H7 (cell line): ENCODE data around the gene ACOT6. TPM values are rescaled to one million over a fixed set of nuclear protein-coding genes. Genes with fewer than 3 reads are reported as not detected.
"Not testable (repeated sequence)": the region's sequence is repeated elsewhere in the genome, so short reads cannot be mapped to it uniquely, and the experiment has no call there.

Experiments used
- DNase-seq: peaks from one replicate; pipeline ENCODE4 v3.0.0; 2012
- H3K27me3 ChIP-seq: 2 replicates; pipeline ENCODE4 v1.6.0; 2011; ENCODE audit warnings: mild to moderate bottlenecking, low read length; ENCODE audit not compliant: control insufficient read depth, insufficient read depth
- H3K36me3 ChIP-seq: replicated peaks from 2 replicates; pipeline ENCODE4 v1.5.1; 2011; ENCODE audit warnings: low read length; ENCODE audit not compliant: control insufficient read depth, insufficient read depth
- H3K4me3 ChIP-seq: 2 replicates; pipeline ENCODE4 v1.5.1; 2011; ENCODE audit warnings: low read depth, mild to moderate bottlenecking, control low read depth, low read length, moderate library complexity; ENCODE audit not compliant: insufficient read depth
- total RNA-seq: library from RNA; depleted of rRNA; stranded (reverse); fragments of >200 nt; shearing (Covaris generic); gene quantifications from 2 replicates; pipeline ENCODE4 v1.2.3, GENCODE V29; 2014

ACOT6 gene
- total RNA-seq, 1 experiment from 2014 or later = not detected

GRCh38 chr14:73620268-73620667, 8.0 kb downstream of the ACOT6 start:
- Histone ChIP-seq H3K27me3 (no peaks in the 10 kb centered on the region), H3K4me3 (no peak overlapping the region), H3K36me3 (no peaks in the 10 kb centered on the region)
- DNase-seq = no peak

- no peak overlapping the region for H3K4me3 ChIP-seq
- H3K36me3 ChIP-seq = no peaks in the 10 kb centered on the region
- no peak for DNase-seq
- H3K27me3 ChIP-seq = no peaks in the 10 kb centered on the region
These were observed 11.3 kb downstream of the ACOT6 start for GRCh38 chr14:73623504-73624054.

GRCh38 chr14:73625706-73626105, 13.4 kb downstream of the ACOT6 start:
- Histone ChIP-seq H3K36me3 (no peaks in the 10 kb centered on the region), H3K27me3 (no peaks in the 10 kb centered on the region), H3K4me3 (no peak overlapping the region)
- no peak for DNase-seq

- DNase-seq = no peak
- Histone ChIP-seq H3K27me3 (no peaks in the 10 kb centered on the region), H3K36me3 (no peaks in the 10 kb centered on the region), H3K4me3 (no peak overlapping the region)
These were observed 14.8 kb downstream of the ACOT6 start for GRCh38 chr14:73627151-73627558.

GRCh38 chr14:73630009-73630780, 17.9 kb downstream of the ACOT6 start:
- no peak for DNase-seq
- Histone ChIP-seq H3K4me3 (no peak overlapping the region), H3K27me3 (no peaks in the 10 kb centered on the region), H3K36me3 (no peaks in the 10 kb centered on the region)

- H3K4me3 ChIP-seq = peak overlapping the region; percentile 48
- H3K27me3 ChIP-seq = no peaks in the 10 kb centered on the region
- H3K36me3 ChIP-seq = no peaks in the 10 kb centered on the region
- DNase-seq = peak; percentile 76
These were observed 21.0 kb downstream of the ACOT6 start for GRCh38 chr14:73633116-73634010.

- H3K27me3 ChIP-seq = no peaks in the 10 kb centered on the region
- peak overlapping the region; percentile 48 for H3K4me3 ChIP-seq
- peak; percentile 91 for DNase-seq
- H3K36me3 ChIP-seq = no peaks in the 10 kb centered on the region
These were observed 21.9 kb downstream of the ACOT6 start for GRCh38 chr14:73634011-73634833.

GRCh38 chr14:73636355-73636754, 24.0 kb downstream of the ACOT6 start:
- not testable (repeated sequence) for H3K27me3 ChIP-seq, H3K4me3 ChIP-seq, H3K36me3 ChIP-seq, DNase-seq

GRCh38 chr14:73637830-73638229, 25.5 kb downstream of the ACOT6 start:
- DNase-seq = no peak
- H3K36me3 ChIP-seq = no peaks in the 10 kb centered on the region
- no peaks in the 10 kb centered on the region for H3K27me3 ChIP-seq

GRCh38 chr14:73640796-73641365, 28.6 kb downstream of the ACOT6 start:
- no peak for DNase-seq
- Histone ChIP-seq H3K4me3 (no peak overlapping the region), H3K27me3 (no peaks in the 10 kb centered on the region), H3K36me3 (no peaks in the 10 kb centered on the region)

More at GRCh38 chr14:73637830-73638229, 25.5 kb downstream of the ACOT6 start:
- H3K4me3 ChIP-seq = no peak overlapping the region

- Histone ChIP-seq H3K27me3 (no peaks in the 10 kb centered on the region), H3K36me3 (no peaks in the 10 kb centered on the region), H3K4me3 (peak within 1 kb of the TSS; percentile 84)
- DNase-seq = peak; percentile 97
These were observed 32.4 kb downstream of the ACOT6 start, which contains the start of gene DNAL1 for GRCh38 chr14:73644531-73645247. Gene DNAL1 (plus strand): TSS chr14:73644986. CDS start chr14:73645040, 54 bp downstream.

- DNase-seq = no peak
- Histone ChIP-seq H3K4me3 (peak overlapping the region; percentile 84), H3K36me3 (no peaks in the 10 kb centered on the region), H3K27me3 (no peaks in the 10 kb centered on the region)
These were observed 32.9 kb downstream of the ACOT6 start for GRCh38 chr14:73645248-73645610.

GRCh38 chr14:73651005-73651404, 38.7 kb downstream of the ACOT6 start:
- Histone ChIP-seq H3K36me3 (no peaks in the 10 kb centered on the region), H3K27me3 (no peaks in the 10 kb centered on the region), H3K4me3 (no peak overlapping the region)
- no peak for DNase-seq
